ENCODE measurements around the gene PCDHAC1.
"Not testable (repeated sequence)": the region's sequence is repeated elsewhere in the genome, so short reads cannot be mapped to it uniquely, and the experiment has no call there.

The PCDHAC1 gene

GRCh38 chr5:140925806-140926442, at the start of gene PCDHAC1:
Gene PCDHAC1 (plus strand): TSS chr5:140926299. CDS start chr5:140926893, 594 bp downstream.
- no peak for DNase-seq (ENCODE audit: low read depth)

GRCh38 chr5:140876541-140877261, 49.4 kb upstream of the PCDHAC1 start:
- DNase-seq (ENCODE audit: low read depth) = not testable (repeated sequence)

- no peak for DNase-seq (ENCODE audit: low read depth)
These were observed 48.9 kb upstream of the PCDHAC1 start for GRCh38 chr5:140877262-140877581.

- DNase-seq (ENCODE audit: low read depth) = no peak
These were observed 44.1 kb upstream of the PCDHAC1 start, which contains the start of gene PCDHA13 for GRCh38 chr5:140881889-140882590. Gene PCDHA13 (plus strand): TSS chr5:140882124. CDS start chr5:140882269, 145 bp downstream.

GRCh38 chr5:140882591-140882899, 43.6 kb upstream of the PCDHAC1 start:
- DNase-seq (ENCODE audit: low read depth) = no peak

GRCh38 chr5:140883373-140883772, 42.7 kb upstream of the PCDHAC1 start:
- DNase-seq (ENCODE audit: low read depth) = no peak

GRCh38 chr5:140883927-140884697, 42.0 kb upstream of the PCDHAC1 start:
- DNase-seq (ENCODE audit: low read depth) = no peak

GRCh38 chr5:140916325-140916724, 9.8 kb upstream of the PCDHAC1 start:
- DNase-seq (ENCODE audit: low read depth) = no peak

GRCh38 chr5:140923601-140924000, 2.5 kb upstream of the PCDHAC1 start:
- no peak for DNase-seq (ENCODE audit: low read depth)

GRCh38 chr5:140926443-140927227, 536 bp downstream of the PCDHAC1 start:
- DNase-seq (ENCODE audit: low read depth) = no peak

GRCh38 chr5:140927228-140927573, 1.1 kb downstream of the PCDHAC1 start:
- DNase-seq (ENCODE audit: low read depth) = no peak

- no peak for DNase-seq (ENCODE audit: low read depth)
These were observed 9.0 kb downstream of the PCDHAC1 start for GRCh38 chr5:140934964-140935606.

- no peak for DNase-seq (ENCODE audit: low read depth)
These were observed 20.5 kb downstream of the PCDHAC1 start for GRCh38 chr5:140946578-140946977.

GRCh38 chr5:140951636-140952035, 25.5 kb downstream of the PCDHAC1 start:
- no peak for DNase-seq (ENCODE audit: low read depth)

- no peak for DNase-seq (ENCODE audit: low read depth)
These were observed 27.1 kb downstream of the PCDHAC1 start for GRCh38 chr5:140953234-140953633.

- no peak for DNase-seq (ENCODE audit: low read depth)
These were observed 36.1 kb downstream of the PCDHAC1 start for GRCh38 chr5:140962190-140962589.

GRCh38 chr5:140964356-140964755, 38.3 kb downstream of the PCDHAC1 start:
- DNase-seq (ENCODE audit: low read depth) = no peak

- no peak for DNase-seq (ENCODE audit: low read depth)
These were observed 39.8 kb downstream of the PCDHAC1 start for GRCh38 chr5:140965905-140966292.

- DNase-seq (ENCODE audit: low read depth) = no peak
These were observed 40.5 kb downstream of the PCDHAC1 start, which contains the start of gene PCDHAC2 for GRCh38 chr5:140966293-140967225. Gene PCDHAC2 (plus strand): TSS chr5:140966476. CDS start chr5:140966767, 291 bp downstream.
